ENCODE data around the gene NPAS3.

The NPAS3 gene

DNA sequence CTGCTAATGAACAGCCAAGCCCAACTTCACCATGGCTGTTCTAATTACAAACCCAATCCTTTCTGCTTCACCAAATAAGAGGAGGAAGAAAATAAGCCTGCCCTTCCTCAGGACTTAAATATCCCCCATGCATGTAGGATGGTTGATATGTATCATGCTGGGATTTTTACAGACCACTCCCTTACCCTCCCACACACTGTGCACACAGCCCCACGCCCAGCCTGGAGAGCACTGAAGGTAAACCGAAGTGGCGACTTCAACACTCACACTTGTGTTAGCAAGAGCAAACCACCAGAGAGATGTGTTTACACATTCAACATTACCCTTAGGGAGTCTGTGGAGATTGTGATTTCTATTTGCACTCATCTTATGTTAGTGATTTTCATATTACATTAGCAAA, 771.0 kb downstream of the NPAS3 start:
- H3K4me3 ChIP-seq (ENCODE audit: low read length) = no peak overlapping the region
- no peak for DNase-seq (ENCODE audit: low read depth)
- TF ChIP-seq, protein P1, sequence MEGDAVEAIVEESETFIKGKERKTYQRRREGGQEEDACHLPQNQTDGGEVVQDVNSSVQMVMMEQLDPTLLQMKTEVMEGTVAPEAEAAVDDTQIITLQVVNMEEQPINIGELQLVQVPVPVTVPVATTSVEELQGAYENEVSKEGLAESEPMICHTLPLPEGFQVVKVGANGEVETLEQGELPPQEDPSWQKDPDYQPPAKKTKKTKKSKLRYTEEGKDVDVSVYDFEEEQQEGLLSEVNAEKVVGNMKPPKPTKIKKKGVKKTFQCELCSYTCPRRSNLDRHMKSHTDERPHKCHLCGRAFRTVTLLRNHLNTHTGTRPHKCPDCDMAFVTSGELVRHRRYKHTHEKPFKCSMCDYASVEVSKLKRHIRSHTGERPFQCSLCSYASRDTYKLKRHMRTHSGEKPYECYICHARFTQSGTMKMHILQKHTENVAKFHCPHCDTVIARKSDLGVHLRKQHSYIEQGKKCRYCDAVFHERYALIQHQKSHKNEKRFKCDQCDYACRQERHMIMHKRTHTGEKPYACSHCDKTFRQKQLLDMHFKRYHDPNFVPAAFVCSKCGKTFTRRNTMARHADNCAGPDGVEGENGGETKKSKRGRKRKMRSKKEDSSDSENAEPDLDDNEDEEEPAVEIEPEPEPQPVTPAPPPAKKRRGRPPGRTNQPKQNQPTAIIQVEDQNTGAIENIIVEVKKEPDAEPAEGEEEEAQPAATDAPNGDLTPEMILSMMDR (IDR thresholded peaks at IDR 0.05; ENCODE audit: insufficient read depth, low read depth, low read length, missing control alignments) = no peak

DNA sequence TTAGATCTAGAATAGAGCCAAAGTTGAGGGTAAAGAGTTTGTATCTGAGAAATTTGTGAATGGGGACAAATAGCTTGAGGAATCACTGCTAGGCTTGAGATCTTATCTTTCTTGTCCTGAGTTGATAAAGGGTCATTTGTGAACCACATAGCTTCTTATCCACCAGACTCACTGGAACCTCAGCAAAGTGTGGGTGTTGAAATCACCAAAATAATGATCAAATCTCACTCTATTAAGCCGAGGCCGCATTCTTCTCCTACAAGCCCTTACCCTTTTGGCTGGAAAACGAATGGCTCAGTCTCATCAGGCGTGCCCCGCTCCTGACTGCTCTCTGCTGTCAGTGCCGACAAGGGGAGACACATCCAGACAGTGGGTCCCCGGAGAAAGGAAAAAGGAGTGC, 771.6 kb downstream of the NPAS3 start:
- H3K4me3 ChIP-seq (ENCODE audit: low read length) = no peak overlapping the region
- TF ChIP-seq, protein P1 (IDR thresholded peaks at IDR 0.05; ENCODE audit: insufficient read depth, low read depth, low read length, missing control alignments) = no peak
- DNase-seq (ENCODE audit: low read depth) = no peak

DNA sequence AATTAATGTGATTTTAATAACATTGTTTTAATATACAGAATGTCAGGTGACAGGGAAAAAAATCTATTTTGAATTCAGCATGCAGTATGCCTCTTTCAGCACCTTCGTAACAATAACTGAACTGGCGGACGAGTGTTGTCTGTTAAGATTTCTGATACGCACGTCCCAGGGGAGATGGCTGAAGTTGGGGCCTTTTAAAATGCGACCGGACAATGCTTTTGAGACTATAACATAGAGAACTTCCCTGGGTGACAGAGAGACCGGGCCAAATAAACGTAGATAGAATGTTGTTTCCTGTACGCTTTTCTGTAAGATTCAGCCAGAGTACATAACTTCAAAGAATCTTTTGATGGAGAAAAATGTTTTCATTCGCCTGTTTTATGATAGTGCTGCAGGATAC, 772.5 kb downstream of the NPAS3 start:
- TF ChIP-seq, protein P1 (IDR thresholded peaks at IDR 0.05; ENCODE audit: insufficient read depth, low read depth, low read length, missing control alignments) = no peak
- no peak for DNase-seq (ENCODE audit: low read depth)
- no peak overlapping the region for H3K4me3 ChIP-seq (ENCODE audit: low read length)

DNA sequence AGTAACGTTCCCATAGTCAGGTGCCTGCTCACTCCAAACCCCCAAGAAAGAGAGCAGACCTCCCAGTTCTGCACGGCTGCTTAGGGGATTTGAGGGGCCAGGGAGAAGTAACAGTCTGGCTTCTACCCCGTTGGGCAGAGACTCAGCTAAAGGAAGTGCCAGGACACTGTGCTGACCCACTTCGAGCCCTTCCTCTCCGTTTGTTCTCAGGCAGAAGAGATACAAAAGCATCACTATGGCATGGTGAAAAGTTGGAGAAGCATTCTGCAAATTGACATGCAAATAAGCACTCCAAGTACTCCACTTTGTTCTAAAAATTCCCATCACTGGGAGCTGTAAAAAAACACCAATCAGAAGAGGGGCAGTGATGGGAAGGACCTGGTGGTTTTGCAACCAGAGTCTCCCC, 773.1 kb downstream of the NPAS3 start:
- TF ChIP-seq, protein P1 (IDR thresholded peaks at IDR 0.05; ENCODE audit: insufficient read depth, low read depth, low read length, missing control alignments) = no peak
- DNase-seq (ENCODE audit: low read depth) = no peak
- no peak overlapping the region for H3K4me3 ChIP-seq (ENCODE audit: low read length)

DNA sequence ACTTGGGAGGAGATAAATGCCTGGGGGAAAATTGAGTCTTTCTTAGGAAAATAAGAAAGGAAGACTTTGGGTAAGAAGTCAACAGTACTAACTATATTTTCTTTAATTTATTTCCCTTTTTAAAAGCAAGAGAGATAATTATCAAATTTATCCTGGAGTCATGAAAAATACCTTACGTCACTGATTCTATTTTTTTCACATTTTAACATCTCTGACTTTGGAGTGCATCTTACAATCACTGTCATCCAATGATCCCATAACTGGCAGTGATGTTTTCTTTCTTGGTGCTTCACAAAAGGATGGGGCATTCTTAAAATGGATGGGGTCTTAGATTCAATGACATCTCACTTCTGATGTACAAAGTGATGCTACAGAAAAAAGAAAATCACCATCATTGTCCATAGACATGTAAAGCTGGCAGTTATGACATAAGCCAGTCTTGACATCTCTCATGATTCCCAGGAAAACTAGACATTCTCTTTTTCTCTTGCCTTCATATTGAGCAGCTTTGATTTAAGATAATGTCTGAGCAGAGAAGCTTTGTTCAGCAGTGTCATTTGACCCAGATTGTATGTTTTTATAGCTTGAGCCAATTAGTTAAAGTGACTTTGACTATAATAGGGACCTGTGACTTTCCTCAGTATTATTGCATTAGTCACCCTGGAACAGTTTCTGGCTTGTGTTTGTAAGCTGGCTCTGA, 776.0 kb downstream of the NPAS3 start:
- DNase-seq (ENCODE audit: low read depth) = peak; percentile 14
- no peak overlapping the region for H3K4me3 ChIP-seq (ENCODE audit: low read length)
- TF ChIP-seq, protein P1 (IDR thresholded peaks at IDR 0.05; ENCODE audit: insufficient read depth, low read depth, low read length, missing control alignments) = no peak

DNA sequence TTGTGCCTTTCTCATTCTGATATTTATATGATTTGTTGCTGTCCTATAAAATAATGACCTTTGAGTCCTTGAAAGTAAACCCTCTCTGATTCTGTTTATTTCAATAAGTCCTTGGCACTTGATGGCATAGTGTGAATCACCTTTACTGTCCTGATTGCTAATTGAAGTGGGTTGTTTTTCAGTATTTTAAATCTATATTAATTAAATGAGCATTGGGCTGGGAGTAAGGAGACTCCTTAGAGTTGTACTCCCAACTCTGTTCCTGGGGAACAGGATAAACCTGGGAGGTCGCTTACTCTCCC, 776.5 kb downstream of the NPAS3 start:
- TF ChIP-seq, protein P1 (IDR thresholded peaks at IDR 0.05; ENCODE audit: insufficient read depth, low read depth, low read length, missing control alignments) = no peak
- H3K4me3 ChIP-seq (ENCODE audit: low read length) = no peak overlapping the region

DNA sequence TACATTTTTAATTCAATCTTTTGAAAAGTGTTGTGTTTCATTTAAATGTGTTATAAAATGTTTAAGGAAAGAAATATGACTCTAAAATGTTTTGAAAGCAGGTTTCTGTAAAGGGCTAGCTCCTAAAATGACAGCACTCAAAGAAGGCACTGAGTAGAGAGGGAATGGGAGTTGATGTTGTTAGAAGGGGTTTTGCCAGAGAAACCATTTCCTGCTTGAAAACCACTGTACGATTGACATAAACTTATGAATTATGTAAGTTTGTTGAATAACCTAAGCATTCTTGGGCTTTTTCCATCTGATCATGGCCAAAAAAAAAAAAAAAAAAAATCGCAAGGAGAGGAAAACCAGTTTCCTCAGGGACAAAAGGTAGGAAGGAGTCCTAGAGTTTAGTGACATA, 778.2 kb downstream of the NPAS3 start:
- no peak overlapping the region for H3K4me3 ChIP-seq (ENCODE audit: low read length)
- no peak for DNase-seq (ENCODE audit: low read depth)
- TF ChIP-seq, protein P1 (IDR thresholded peaks at IDR 0.05; ENCODE audit: insufficient read depth, low read depth, low read length, missing control alignments) = no peak

More for the DNA sequence above, 776.5 kb downstream of the NPAS3 start:
- DNase-seq (ENCODE audit: low read depth) = no peak

All from epithelial cell of esophagus (primary cell).